K562 (cell line): ENCODE data around the gene SEMA3C. TPM values are rescaled to one million over a fixed set of nuclear protein-coding genes. Genes with fewer than 3 reads are reported as not detected.

Experiments used
- HDAC8 ChIP-seq: fragments of 450-650 bp; IDR thresholded peaks from 2 replicates; pipeline ENCODE4 v1.6.1; 2016; ENCODE audit warnings: mild to moderate bottlenecking, missing genetic modification characterization, moderate library complexity, missing compliant biosample characterization
- HNRNPL ChIP-seq: fragments of 200-400 bp; formaldehyde crosslinking; IDR thresholded peaks from 2 replicates; pipeline ENCODE4 v1.6.1; 2017; ENCODE audit warnings: low read depth, mild to moderate bottlenecking, low read length
- KLF6 ChIP-seq: fragments of 250-450 bp; sonication (Bioruptor Pico); IDR thresholded peaks from 2 replicates; pipeline ENCODE4 v1.4.0; 2020; ENCODE audit warnings: mild to moderate bottlenecking, moderate library complexity, borderline replicate concordance
- PPARD ChIP-seq: fragments of 250-450 bp; sonication (Bioruptor Pico); IDR thresholded peaks from 2 replicates; pipeline ENCODE4 v1.8.0; 2022; ENCODE audit warnings: inconsistent platforms, mild to moderate bottlenecking, moderate library complexity
- RAD51 ChIP-seq: fragments of 450-650 bp; IDR thresholded peaks from 2 replicates; pipeline ENCODE4 v1.7.1; 2016; ENCODE audit warnings: low read depth, mild to moderate bottlenecking, borderline replicate concordance
- RUNX1 ChIP-seq: sonication (generic); IDR thresholded peaks from 2 replicates; pipeline ENCODE4 v1.6.1; 2016; ENCODE audit warnings: antibody characterized with exemption, low read depth
- SMARCA4 ChIP-seq: fragments of 450-650 bp; IDR thresholded peaks from 2 replicates; pipeline ENCODE4 v1.6.1; 2016
- ZNF444 ChIP-seq: fragments of 250-450 bp; sonication (Bioruptor Pico); IDR thresholded peaks from 2 replicates; pipeline ENCODE4 v1.4.0; 2020; ENCODE audit warnings: mild to moderate bottlenecking, moderate library complexity
- ZNF551 ChIP-seq: fragments of 250-450 bp; sonication (Bioruptor Pico); IDR thresholded peaks from 2 replicates; pipeline ENCODE4 v1.5.0; 2021; ENCODE audit warnings: mild to moderate bottlenecking, moderate library complexity
- polyA plus RNA-seq, 8 experiments: library from polyadenylated mRNA; depleted of rRNA in 4 of 8; stranded (reverse) in 5 of 8; unstranded in 3 of 8; fragments of >200 nt; fragmentation: Nextera tagmentation in 2 of 8; fragmentation: Illumina TruSeq in 1 of 8; extraction: Ambion mirVana in 2 of 8; extraction: Trizol in 1 of 8; gene quantifications; 2 replicates each; pipeline versions ENCODE4 v1.2.1 to v1.2.3, GENCODE V29; 2011 to 2014; ENCODE audit warnings: inconsistent platforms in 1 of 8, missing spikeins in 1 of 8
- total RNA-seq, 7 experiments: library from RNA; depleted of rRNA in 6 of 7; stranded (reverse); fragments of >200 nt in 6 of 7; fragmentation: Illumina TruSeq in 2 of 7; extraction: Trizol in 2 of 7; gene quantifications; 2 replicates each; pipeline versions ENCODE4 v1.2.1 to v1.2.3, GENCODE V29; 2011 to 2021; ENCODE audit warnings: low replicate concordance in 1 of 7
- TF ChIP-seq, protein P1 (sequence below), 2 experiments: IDR thresholded peaks; 2 replicates each; pipeline ENCODE4 v1.6.1; 2012; ENCODE audit warnings: improper control_type of control experiment in 2 of 2, low read depth in 2 of 2, low read length in 2 of 2, borderline replicate concordance in 1 of 2
- TF ChIP-seq, protein P2 (sequence below): fragments of 450-650 bp; IDR thresholded peaks from 2 replicates; pipeline ENCODE4 v1.6.1; 2016

SEMA3C gene
- total and polyA plus RNA-seq, 9 of the 15 experiments (the other 6 are each of a cell fraction or from before 2014, with no cell fraction given): 0.04 to 0.36 (median 0.12) TPM; not detected in 3

DNA sequence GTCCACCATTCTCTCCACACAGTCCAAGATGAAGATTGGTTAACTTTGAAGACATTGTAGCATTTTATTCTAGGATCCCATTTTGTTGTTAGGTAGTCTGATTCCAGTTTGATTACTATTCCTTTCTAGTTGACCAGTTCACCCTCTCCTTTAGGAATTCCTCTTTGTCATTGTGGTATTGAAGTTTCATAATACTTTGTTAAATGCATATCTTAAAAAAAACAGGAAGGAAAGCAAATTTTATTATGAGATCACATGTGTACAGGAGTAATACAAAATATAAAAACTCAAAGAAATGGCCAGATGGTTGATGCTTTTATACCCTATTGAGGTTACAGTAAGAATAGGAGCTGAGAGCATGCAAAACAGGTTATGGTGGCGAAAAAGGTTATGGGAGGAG lies 15.5 kb upstream of the SEMA3C start (continued):
- TF ChIP-seq, protein P1, sequence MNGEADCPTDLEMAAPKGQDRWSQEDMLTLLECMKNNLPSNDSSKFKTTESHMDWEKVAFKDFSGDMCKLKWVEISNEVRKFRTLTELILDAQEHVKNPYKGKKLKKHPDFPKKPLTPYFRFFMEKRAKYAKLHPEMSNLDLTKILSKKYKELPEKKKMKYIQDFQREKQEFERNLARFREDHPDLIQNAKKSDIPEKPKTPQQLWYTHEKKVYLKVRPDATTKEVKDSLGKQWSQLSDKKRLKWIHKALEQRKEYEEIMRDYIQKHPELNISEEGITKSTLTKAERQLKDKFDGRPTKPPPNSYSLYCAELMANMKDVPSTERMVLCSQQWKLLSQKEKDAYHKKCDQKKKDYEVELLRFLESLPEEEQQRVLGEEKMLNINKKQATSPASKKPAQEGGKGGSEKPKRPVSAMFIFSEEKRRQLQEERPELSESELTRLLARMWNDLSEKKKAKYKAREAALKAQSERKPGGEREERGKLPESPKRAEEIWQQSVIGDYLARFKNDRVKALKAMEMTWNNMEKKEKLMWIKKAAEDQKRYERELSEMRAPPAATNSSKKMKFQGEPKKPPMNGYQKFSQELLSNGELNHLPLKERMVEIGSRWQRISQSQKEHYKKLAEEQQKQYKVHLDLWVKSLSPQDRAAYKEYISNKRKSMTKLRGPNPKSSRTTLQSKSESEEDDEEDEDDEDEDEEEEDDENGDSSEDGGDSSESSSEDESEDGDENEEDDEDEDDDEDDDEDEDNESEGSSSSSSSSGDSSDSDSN (IDR thresholded peaks at IDR 0.05; ENCODE audit: borderline replicate concordance in 1 of 2, low read depth in 2 of 2, low read length in 2 of 2): no peak
- TF ChIP-seq PPARD (no peak), HDAC8 (tag) (no peak), RAD51 (no peak), SMARCA4 (no peak), ZNF444 (CRISPR knock-in tag) (no peak), RUNX1 (no peak), ZNF551 (CRISPR knock-in tag) (no peak), KLF6 (CRISPR knock-in tag) (no peak), HNRNPL (no peak)
- TF ChIP-seq, protein P2, sequence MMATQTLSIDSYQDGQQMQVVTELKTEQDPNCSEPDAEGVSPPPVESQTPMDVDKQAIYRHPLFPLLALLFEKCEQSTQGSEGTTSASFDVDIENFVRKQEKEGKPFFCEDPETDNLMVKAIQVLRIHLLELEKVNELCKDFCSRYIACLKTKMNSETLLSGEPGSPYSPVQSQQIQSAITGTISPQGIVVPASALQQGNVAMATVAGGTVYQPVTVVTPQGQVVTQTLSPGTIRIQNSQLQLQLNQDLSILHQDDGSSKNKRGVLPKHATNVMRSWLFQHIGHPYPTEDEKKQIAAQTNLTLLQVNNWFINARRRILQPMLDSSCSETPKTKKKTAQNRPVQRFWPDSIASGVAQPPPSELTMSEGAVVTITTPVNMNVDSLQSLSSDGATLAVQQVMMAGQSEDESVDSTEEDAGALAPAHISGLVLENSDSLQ: no peak
